ENCODE data around the gene PRICKLE3.
"Not testable (repeated sequence)": the region's sequence is repeated elsewhere in the genome, so short reads cannot be mapped to it uniquely, and the experiment has no call there.

PRICKLE3 gene

GRCh38 chrX:49187028-49187394, 838 bp upstream of the PRICKLE3 start:
- DNase-seq (ENCODE audit: insufficient read length, low spot score) (no peak), FAIRE-seq (no peak)

- no peak for FAIRE-seq
- DNase-seq (ENCODE audit: insufficient read length, low spot score) = peak; percentile 48
Measured at GRCh38 chrX:49184294-49185281, 1.6 kb downstream of the PRICKLE3 start.

- DNase-seq (ENCODE audit: insufficient read length, low spot score) = no peak
- no peak for FAIRE-seq
Measured at GRCh38 chrX:49183701-49184281, 2.4 kb downstream of the PRICKLE3 start.

GRCh38 chrX:49179358-49179757, 6.8 kb downstream of the PRICKLE3 start:
- no peak for DNase-seq (ENCODE audit: insufficient read length, low spot score)
- FAIRE-seq = no peak

GRCh38 chrX:49178537-49178936, 7.6 kb downstream of the PRICKLE3 start:
- DNase-seq (ENCODE audit: insufficient read length, low spot score) (no peak), FAIRE-seq (no peak)

GRCh38 chrX:49177873-49178480, 8.2 kb downstream of the PRICKLE3 start:
- FAIRE-seq = no peak
- no peak for DNase-seq (ENCODE audit: insufficient read length, low spot score)

- FAIRE-seq (no peak), DNase-seq (ENCODE audit: insufficient read length, low spot score) (no peak)
Measured at GRCh38 chrX:49177338-49177833, 8.8 kb downstream of the PRICKLE3 start.

GRCh38 chrX:49176421-49177326, 9.5 kb downstream of the PRICKLE3 start:
- DNase-seq (ENCODE audit: insufficient read length, low spot score) = no peak
- FAIRE-seq = no peak

GRCh38 chrX:49175435-49176274, 10.5 kb downstream of the PRICKLE3 start:
- no peak for DNase-seq (ENCODE audit: insufficient read length, low spot score)
- no peak for FAIRE-seq

GRCh38 chrX:49174723-49175122, 11.4 kb downstream of the PRICKLE3 start:
- FAIRE-seq = no peak
- no peak for DNase-seq (ENCODE audit: insufficient read length, low spot score)

GRCh38 chrX:49173544-49173943, 12.6 kb downstream of the PRICKLE3 start:
- DNase-seq (ENCODE audit: insufficient read length, low spot score); FAIRE-seq: not testable (repeated sequence)

GRCh38 chrX:49172280-49172780, 13.8 kb downstream of the PRICKLE3 start:
- no peak for FAIRE-seq
- DNase-seq (ENCODE audit: insufficient read length, low spot score) = no peak

GRCh38 chrX:49171752-49172279, 14.4 kb downstream of the PRICKLE3 start, which contains the start of gene PLP2:
TSS of gene PLP2 (plus strand) at chrX:49171898. CDS start at chrX:49172001, 103 bp downstream.
- no peak for FAIRE-seq
- DNase-seq (ENCODE audit: insufficient read length, low spot score) = peak; percentile 56

- DNase-seq (ENCODE audit: insufficient read length, low spot score) (no peak), FAIRE-seq (no peak)
Measured at GRCh38 chrX:49167740-49168108, 18.4 kb downstream of the PRICKLE3 start.

GRCh38 chrX:49166914-49167739, 19.0 kb downstream of the PRICKLE3 start:
- no peak for DNase-seq (ENCODE audit: insufficient read length, low spot score)
- FAIRE-seq = no peak

GRCh38 chrX:49165901-49166881, 20.0 kb downstream of the PRICKLE3 start:
- FAIRE-seq (no peak), DNase-seq (ENCODE audit: insufficient read length, low spot score) (no peak)
